ENCODE data around the gene ACOXL.

The ACOXL gene

DNA sequence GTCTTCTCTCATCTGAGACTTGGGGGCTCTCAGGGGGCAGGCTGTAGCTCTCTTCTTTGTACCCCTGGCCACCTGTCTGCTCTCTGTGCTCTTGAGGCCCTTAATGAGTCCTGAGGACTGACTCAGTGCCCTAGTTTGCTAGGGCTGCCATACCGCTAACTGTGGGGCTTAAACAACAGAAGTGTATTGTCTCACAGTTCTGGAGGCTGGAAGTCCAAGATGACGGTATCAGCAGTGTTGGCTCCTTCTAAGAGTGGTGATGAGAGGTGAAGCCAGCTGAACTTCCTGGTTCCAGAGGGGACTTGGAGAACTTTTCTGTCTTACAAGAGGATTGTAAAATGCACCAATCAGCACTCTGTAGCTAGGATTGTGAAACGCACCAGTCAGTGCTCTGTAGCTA is 67.0 kb downstream of the ACOXL start:
- no peaks in the 10 kb centered on the region for H3K27me3 ChIP-seq (ENCODE audit: insufficient read depth, low read length)
- no peak overlapping the region for H3K9ac ChIP-seq (ENCODE audit: low read depth, low read length)
- H3K27ac ChIP-seq (ENCODE audit: low read depth, low read length) = no peak overlapping the region
- H3K4me3 ChIP-seq (ENCODE audit: low read length) = no peak overlapping the region
- H3K4me1 ChIP-seq (ENCODE audit: insufficient read depth, low read length) = peaks cover 30% of the 10 kb centered on the region
- H3K9me3 ChIP-seq (ENCODE audit: insufficient read depth, low read depth, low read length) = peaks cover 3% of the 10 kb centered on the region; the same call in 1 of the 2 replicates
- H3K36me3 ChIP-seq (ENCODE audit: insufficient read depth, low read length) = peaks cover 22% of the 10 kb centered on the region
- WGBS = 96% methylated on average over 3 of the region's 3 CpGs

DNA sequence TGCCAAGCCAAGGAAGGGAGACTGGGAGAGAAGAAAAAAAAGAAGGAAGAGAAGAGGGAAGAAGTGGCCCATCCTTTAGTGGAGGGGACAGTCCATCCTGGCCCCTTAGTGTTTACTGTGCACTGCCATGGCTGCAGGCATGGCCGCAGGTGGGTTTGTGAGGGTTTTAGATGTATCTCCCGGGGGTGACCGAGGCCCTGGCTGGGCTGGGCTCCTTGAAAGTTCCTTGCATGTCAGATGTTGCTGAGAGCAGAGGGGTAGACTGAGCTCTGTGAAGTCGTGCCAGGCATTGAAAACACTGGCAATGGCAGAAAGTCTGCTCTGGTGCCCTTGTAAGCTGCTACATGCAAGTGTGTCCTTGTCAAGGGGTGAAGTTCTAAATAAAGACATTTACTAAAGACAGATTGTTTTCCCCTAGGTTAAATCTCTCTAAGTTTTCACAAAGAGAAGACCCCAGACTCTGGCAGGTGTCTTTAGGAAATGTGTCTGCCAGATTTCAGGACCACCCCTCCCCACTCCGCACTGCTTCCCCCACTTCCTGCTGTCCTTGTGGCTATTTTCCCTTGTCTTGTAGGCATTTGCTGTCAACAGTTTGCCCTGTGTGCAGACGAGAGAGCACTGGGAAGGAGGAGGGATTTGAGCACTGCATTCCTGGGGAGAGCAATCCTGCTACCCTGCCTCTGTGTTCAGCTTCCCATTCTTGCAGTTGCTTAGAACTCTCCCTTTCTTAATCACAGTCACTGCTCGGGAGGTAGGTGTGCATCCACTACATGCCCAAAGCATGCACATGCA is 68.4 kb downstream of the ACOXL start:
- Histone ChIP-seq H3K4me1 (ENCODE audit: insufficient read depth, low read length) (peaks cover 30% of the 10 kb centered on the region), H3K36me3 (ENCODE audit: insufficient read depth, low read length) (peaks cover 28% of the 10 kb centered on the region), H3K27ac (ENCODE audit: low read depth, low read length) (no peak overlapping the region), H3K9me3 (ENCODE audit: insufficient read depth, low read depth, low read length) (peaks cover 5% of the 10 kb centered on the region; the same call in 1 of the 2 replicates), H3K4me3 (ENCODE audit: low read length) (no peak overlapping the region), H3K9ac (ENCODE audit: low read depth, low read length) (no peak overlapping the region), H3K27me3 (ENCODE audit: insufficient read depth, low read length) (no peaks in the 10 kb centered on the region)
- 76% methylated on average over 7 of the region's 7 CpGs for WGBS

DNA sequence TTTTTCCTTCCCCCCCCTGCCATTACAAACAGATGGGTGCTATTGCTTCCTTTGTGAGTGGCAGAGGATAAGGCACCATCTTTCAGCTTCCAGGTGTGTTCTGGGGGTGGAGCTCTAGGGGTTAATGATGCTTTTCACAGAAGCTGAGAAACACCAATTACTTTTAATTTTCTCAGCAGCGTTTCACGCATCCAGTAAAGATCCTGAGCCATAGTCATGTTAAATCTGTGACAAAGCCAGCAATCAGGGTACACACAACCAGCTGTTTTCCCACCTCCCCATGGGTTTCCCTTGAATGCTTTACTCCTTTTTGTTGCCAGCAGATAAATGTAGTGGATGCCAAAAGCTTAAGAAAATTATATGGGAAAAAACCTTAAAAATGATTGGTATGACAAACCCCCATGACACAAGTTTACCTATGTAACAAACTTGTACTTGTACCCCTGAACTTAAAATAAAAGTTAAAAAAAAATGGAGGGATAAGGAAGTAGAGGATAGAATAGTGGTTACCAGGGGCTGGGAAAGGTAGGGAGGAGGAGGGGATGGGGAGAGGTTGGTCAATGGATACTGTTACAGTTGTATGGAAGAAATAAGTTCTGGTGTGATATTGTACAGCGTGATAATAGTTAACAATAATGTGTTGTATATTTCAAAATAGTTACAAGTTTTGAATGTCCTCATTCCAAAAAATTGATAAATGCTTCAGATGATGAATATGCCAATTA is 70.0 kb downstream of the ACOXL start:
- H3K27ac ChIP-seq (ENCODE audit: low read depth, low read length) = peak overlapping the region; percentile 36; the same call in 1 of the 2 replicates
- peaks cover 30% of the 10 kb centered on the region for H3K4me1 ChIP-seq (ENCODE audit: insufficient read depth, low read length)
- 34% methylated on average over 3 of the region's 3 CpGs for WGBS
- peaks cover 5% of the 10 kb centered on the region; the same call in 1 of the 2 replicates for H3K9me3 ChIP-seq (ENCODE audit: insufficient read depth, low read depth, low read length)
- H3K27me3 ChIP-seq (ENCODE audit: insufficient read depth, low read length) = no peaks in the 10 kb centered on the region
- no peak overlapping the region for H3K9ac ChIP-seq (ENCODE audit: low read depth, low read length)
- 0 out of 2 replicates have a peak overlapping the region, but pooled peaks have one; percentile 11 for H3K4me3 ChIP-seq (ENCODE audit: low read length)
- H3K36me3 ChIP-seq (ENCODE audit: insufficient read depth, low read length) = peaks cover 32% of the 10 kb centered on the region

DNA sequence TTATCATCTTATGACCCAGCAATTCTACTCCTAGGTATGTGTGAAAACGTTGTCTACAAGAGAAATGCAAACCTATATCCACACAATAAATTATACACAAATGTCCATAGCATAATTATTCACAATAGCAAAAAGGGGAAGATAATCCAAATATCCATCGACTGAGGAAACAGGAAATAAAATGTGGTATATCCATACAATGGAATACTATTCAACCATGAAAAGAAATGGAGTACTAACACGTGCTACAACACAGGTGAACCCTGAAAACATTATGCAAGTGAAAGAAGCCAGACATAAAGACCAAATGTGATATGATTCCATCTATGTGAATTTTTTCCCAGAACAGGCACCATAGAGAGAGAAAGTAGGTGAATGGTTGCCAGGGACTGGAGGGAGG is 72.1 kb downstream of the ACOXL start:
- WGBS = 94% methylated on average over 3 of the region's 3 CpGs
- Histone ChIP-seq H3K9me3 (ENCODE audit: insufficient read depth, low read depth, low read length) (peaks cover 5% of the 10 kb centered on the region; the same call in 1 of the 2 replicates), H3K27ac (ENCODE audit: low read depth, low read length) (no peak overlapping the region), H3K27me3 (ENCODE audit: insufficient read depth, low read length) (no peaks in the 10 kb centered on the region), H3K36me3 (ENCODE audit: insufficient read depth, low read length) (peaks cover 27% of the 10 kb centered on the region), H3K9ac (ENCODE audit: low read depth, low read length) (no peak overlapping the region), H3K4me3 (ENCODE audit: low read length) (no peak overlapping the region), H3K4me1 (ENCODE audit: insufficient read depth, low read length) (peaks cover 30% of the 10 kb centered on the region)

- Histone ChIP-seq H3K27me3 (ENCODE audit: insufficient read depth, low read length) (no peaks in the 10 kb centered on the region), H3K9ac (ENCODE audit: low read depth, low read length) (no peak overlapping the region), H3K36me3 (ENCODE audit: insufficient read depth, low read length) (peaks cover 27% of the 10 kb centered on the region), H3K4me3 (ENCODE audit: low read length) (no peak overlapping the region), H3K9me3 (ENCODE audit: insufficient read depth, low read depth, low read length) (peaks cover 5% of the 10 kb centered on the region; the same call in 1 of the 2 replicates), H3K4me1 (ENCODE audit: insufficient read depth, low read length) (peaks cover 30% of the 10 kb centered on the region), H3K27ac (ENCODE audit: low read depth, low read length) (no peak overlapping the region)
- WGBS = 96% methylated on average over 9 of the region's 10 CpGs
Observed at GRCh38 chr2:110804915-110805314, 72.5 kb downstream of the ACOXL start.

DNA sequence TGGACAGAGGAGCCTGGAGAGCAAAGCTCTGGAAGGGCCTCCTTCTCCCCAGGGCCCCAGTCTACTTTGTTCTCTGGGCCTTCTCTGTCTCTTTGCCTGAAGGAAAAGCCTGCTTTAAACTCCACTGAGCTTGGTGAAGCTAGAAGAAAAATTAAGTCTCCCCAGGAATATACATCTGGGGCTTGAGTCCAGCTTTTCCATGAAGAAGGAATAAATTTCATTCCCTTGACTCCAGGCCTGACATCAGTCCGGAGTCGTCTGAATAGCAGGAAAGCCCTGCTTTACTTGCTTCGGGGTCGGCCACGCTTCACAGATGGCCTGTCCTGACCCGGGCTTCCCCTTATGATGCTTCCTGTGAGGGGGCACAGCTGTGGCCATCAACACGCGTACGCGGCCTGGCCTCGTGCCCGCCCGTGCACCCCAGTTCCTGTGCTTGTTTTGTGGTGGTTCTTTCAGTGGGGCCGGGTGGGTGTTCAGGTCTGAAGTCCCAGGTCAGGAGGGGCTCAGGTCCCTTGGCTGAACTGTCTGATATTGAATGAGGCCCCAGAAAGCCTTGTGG is 73.6 kb downstream of the ACOXL start:
- 96% methylated on average over 14 of the region's 14 CpGs for WGBS
- H3K9ac ChIP-seq (ENCODE audit: low read depth, low read length) = no peak overlapping the region
- peaks cover 5% of the 10 kb centered on the region; the same call in 1 of the 2 replicates for H3K9me3 ChIP-seq (ENCODE audit: insufficient read depth, low read depth, low read length)
- no peaks in the 10 kb centered on the region for H3K27me3 ChIP-seq (ENCODE audit: insufficient read depth, low read length)
- peaks cover 29% of the 10 kb centered on the region for H3K36me3 ChIP-seq (ENCODE audit: insufficient read depth, low read length)
- no peak overlapping the region for H3K27ac ChIP-seq (ENCODE audit: low read depth, low read length)
- no peak overlapping the region for H3K4me3 ChIP-seq (ENCODE audit: low read length)
- peaks cover 26% of the 10 kb centered on the region for H3K4me1 ChIP-seq (ENCODE audit: insufficient read depth, low read length)

DNA sequence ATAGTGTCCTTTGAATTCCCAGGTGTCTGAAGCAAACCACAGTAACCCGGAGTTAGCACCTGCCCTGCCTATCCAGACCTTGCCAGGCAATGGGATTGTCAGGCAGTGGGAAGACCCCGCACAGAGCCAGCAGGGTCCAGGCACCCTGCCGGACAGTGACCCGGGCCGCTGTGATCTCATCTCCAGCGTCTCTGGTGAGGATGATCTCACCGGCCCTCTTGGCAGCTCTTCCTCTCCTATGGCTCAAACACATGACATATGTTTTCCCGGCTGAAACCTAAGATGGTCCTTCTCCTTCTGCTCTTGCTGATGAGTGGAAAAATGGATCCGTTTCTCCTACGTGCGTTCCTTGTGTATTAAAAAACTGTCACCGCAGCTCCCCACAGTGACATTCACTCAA is 75.1 kb downstream of the ACOXL start:
- H3K36me3 ChIP-seq (ENCODE audit: insufficient read depth, low read length) = peaks cover 29% of the 10 kb centered on the region
- peaks cover 5% of the 10 kb centered on the region; the same call in 1 of the 2 replicates for H3K9me3 ChIP-seq (ENCODE audit: insufficient read depth, low read depth, low read length)
- no peak overlapping the region for H3K27ac ChIP-seq (ENCODE audit: low read depth, low read length)
- no peaks in the 10 kb centered on the region for H3K27me3 ChIP-seq (ENCODE audit: insufficient read depth, low read length)
- 93% methylated on average over 12 of the region's 12 CpGs for WGBS
- peaks cover 15% of the 10 kb centered on the region for H3K4me1 ChIP-seq (ENCODE audit: insufficient read depth, low read length)
- no peak overlapping the region for H3K4me3 ChIP-seq (ENCODE audit: low read length)
- H3K9ac ChIP-seq (ENCODE audit: low read depth, low read length) = no peak overlapping the region

GRCh38 chr2:110810404-110810803 is 78.0 kb downstream of the ACOXL start:
- Histone ChIP-seq H3K27me3 (ENCODE audit: insufficient read depth, low read length) (no peaks in the 10 kb centered on the region), H3K4me3 (ENCODE audit: low read length) (no peak overlapping the region), H3K36me3 (ENCODE audit: insufficient read depth, low read length) (peaks cover 23% of the 10 kb centered on the region; the same call in 1 of the 2 replicates), H3K9me3 (ENCODE audit: insufficient read depth, low read depth, low read length) (no peaks in the 10 kb centered on the region), H3K27ac (ENCODE audit: low read depth, low read length) (no peak overlapping the region), H3K4me1 (ENCODE audit: insufficient read depth, low read length) (peaks cover 4% of the 10 kb centered on the region; the same call in 1 of the 2 replicates), H3K9ac (ENCODE audit: low read depth, low read length) (no peak overlapping the region)
- WGBS = 92% methylated on average over 2 of the region's 2 CpGs

DNA sequence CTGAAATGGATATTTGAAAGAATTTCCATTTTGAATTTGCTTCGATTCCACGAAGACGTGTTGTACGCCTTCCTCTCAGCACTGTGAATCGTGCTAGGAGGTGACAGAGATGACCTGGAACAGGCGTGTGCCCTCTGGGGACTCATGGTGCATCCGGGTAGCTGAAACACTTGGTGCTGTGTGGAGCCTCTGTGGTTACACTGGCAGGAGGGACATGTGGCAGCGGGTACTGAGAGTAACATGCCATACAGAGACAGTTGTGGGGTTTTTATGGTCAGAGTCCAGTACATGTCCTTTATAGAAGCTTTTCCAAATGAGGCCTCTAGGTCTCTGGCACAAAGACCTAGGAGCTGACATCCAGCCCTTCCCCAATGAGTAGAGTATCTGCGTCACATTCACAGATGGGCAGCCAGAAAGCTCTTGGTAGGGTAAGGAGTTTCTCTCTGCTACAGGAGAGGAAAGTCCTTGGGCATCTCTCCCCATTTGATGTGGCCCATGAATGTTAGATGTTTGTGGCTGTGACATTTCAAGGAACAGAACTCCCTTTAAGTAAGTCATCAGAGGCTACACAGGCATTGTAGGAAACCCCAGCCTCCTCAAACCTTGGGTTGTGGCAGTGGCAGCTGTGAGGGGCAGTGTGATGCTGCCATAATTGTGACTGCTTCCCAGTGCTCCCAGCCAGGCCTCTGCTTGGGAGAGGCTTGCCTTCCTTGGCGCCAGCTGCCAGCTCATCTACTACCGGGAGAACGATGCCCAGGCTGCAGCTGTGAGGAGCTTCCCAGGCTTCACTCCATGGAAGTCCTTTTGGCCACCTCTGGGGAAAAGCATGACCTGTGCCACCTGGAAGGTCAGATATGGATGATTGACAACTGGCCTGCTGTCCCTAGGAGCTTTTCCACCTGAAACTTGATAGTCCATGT is 80.6 kb downstream of the ACOXL start:
- peaks cover 4% of the 10 kb centered on the region; the same call in 1 of the 2 replicates for H3K4me1 ChIP-seq (ENCODE audit: insufficient read depth, low read length)
- no peaks in the 10 kb centered on the region for H3K9me3 ChIP-seq (ENCODE audit: insufficient read depth, low read depth, low read length)
- no peak overlapping the region for H3K27ac ChIP-seq (ENCODE audit: low read depth, low read length)
- no peak overlapping the region for H3K4me3 ChIP-seq (ENCODE audit: low read length)
- H3K9ac ChIP-seq (ENCODE audit: low read depth, low read length) = no peak overlapping the region
- no peaks in the 10 kb centered on the region for H3K27me3 ChIP-seq (ENCODE audit: insufficient read depth, low read length)
- H3K36me3 ChIP-seq (ENCODE audit: insufficient read depth, low read length) = peaks cover 13% of the 10 kb centered on the region; the same call in 1 of the 2 replicates
- 95% methylated on average over 12 of the region's 12 CpGs for WGBS

DNA sequence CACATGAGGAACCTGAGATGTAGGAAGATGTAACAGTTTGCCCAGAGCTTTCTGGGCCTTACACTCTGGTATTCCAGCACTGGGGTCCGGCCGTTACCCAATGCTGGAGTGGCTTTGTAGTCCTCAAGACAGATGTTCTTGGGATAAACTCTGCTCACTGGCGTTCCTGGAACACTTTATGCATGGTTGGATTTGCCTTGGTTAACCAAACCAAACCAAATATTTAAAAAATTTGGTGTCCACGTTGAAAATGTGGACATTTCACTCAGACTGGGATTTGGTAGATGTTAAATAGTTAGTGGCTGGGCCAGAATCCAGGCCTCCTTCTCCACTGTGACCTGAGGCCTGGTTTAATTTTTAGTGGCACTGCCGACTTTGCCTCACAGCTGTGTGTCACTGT is 81.5 kb downstream of the ACOXL start:
- Histone ChIP-seq H3K27me3 (ENCODE audit: insufficient read depth, low read length) (no peaks in the 10 kb centered on the region), H3K27ac (ENCODE audit: low read depth, low read length) (no peak overlapping the region), H3K4me1 (ENCODE audit: insufficient read depth, low read length) (peaks cover 4% of the 10 kb centered on the region; the same call in 1 of the 2 replicates), H3K9me3 (ENCODE audit: insufficient read depth, low read depth, low read length) (no peaks in the 10 kb centered on the region), H3K9ac (ENCODE audit: low read depth, low read length) (no peak overlapping the region), H3K36me3 (ENCODE audit: insufficient read depth, low read length) (peaks cover 13% of the 10 kb centered on the region; the same call in 1 of the 2 replicates), H3K4me3 (ENCODE audit: low read length) (no peak overlapping the region)
- WGBS = 88% methylated on average over 5 of the region's 5 CpGs
